ENCODE results near the gene SLC25A28. TPM values are rescaled to one million over a fixed set of nuclear protein-coding genes. Genes with fewer than 3 reads are reported as not detected.

SLC25A28 gene
- total RNA-seq, 1 experiment from 2014 or later: 31.0 TPM

- DNase-seq (ENCODE audit: low spot score): no peak
These were observed 34.3 kb upstream of the SLC25A28 start for GRCh38 chr10:99654390-99655175.

GRCh38 chr10:99652800-99653390, 32.7 kb upstream of the SLC25A28 start:
- POLR2A ChIA-PET (ENCODE audit: low non-redundant PET): no interaction called here

More at GRCh38 chr10:99654390-99655175, 34.3 kb upstream of the SLC25A28 start:
- CTCF ChIA-PET: no interaction called here
- no TSS peak for BruUV-seq (replicated peaks)
- Histone ChIP-seq H3K4me3 (ENCODE audit: low read depth, low read length, poor library complexity, severe bottlenecking) (no peak overlapping the region), H3K4me1 (ENCODE audit: insufficient read depth, low read length, poor library complexity, severe bottlenecking) (no peaks in the 10 kb centered on the region), H3K36me3 (ENCODE audit: insufficient read depth, low read length, poor library complexity, severe bottlenecking) (no peaks in the 10 kb centered on the region), H3K27ac (ENCODE audit: low read depth, low read length, poor library complexity, severe bottlenecking) (no peak overlapping the region), H3K9me3 (ENCODE audit: low read depth, low read length, poor library complexity, severe bottlenecking) (no peaks in the 10 kb centered on the region), H3K27me3 (replicated peaks; ENCODE audit: insufficient read depth, low read depth, low read length, poor library complexity) (peaks cover 37% of the 10 kb centered on the region)
- intact Hi-C loops (cut with micrococcal nuclease; ENCODE audit: unreplicated experiment): no loop called here
- POLR2A ChIA-PET (ENCODE audit: low non-redundant PET): no interaction called here
- no peak for TF ChIP-seq CTCF (conservative IDR thresholded peaks at IDR 0.05; ENCODE audit: low read depth, low read length)
- no peak for TF ChIP-seq EZH2 (IDR thresholded peaks at IDR 0.05; ENCODE audit: borderline replicate concordance, low read depth, low read length, poor library complexity, severe bottlenecking)

GRCh38 chr10:99648717-99649116, 28.5 kb upstream of the SLC25A28 start:
- CTCF ChIA-PET: no interaction called here
- TF ChIP-seq EZH2 (IDR thresholded peaks at IDR 0.05; ENCODE audit: borderline replicate concordance, low read depth, low read length, poor library complexity, severe bottlenecking): no peak
- no peak for TF ChIP-seq CTCF (conservative IDR thresholded peaks at IDR 0.05; ENCODE audit: low read depth, low read length)
- no peaks in the 10 kb centered on the region for H3K4me1 ChIP-seq (ENCODE audit: insufficient read depth, low read length, poor library complexity, severe bottlenecking)
- intact Hi-C loops (cut with micrococcal nuclease; ENCODE audit: unreplicated experiment): no loop called here
- H3K27ac ChIP-seq (ENCODE audit: low read depth, low read length, poor library complexity, severe bottlenecking): no peak overlapping the region
- no peak for DNase-seq (ENCODE audit: low spot score)
- POLR2A ChIA-PET (ENCODE audit: low non-redundant PET): no interaction called here
- H3K4me3 ChIP-seq (ENCODE audit: low read depth, low read length, poor library complexity, severe bottlenecking): no peak overlapping the region
- H3K27me3 ChIP-seq (replicated peaks; ENCODE audit: insufficient read depth, low read depth, low read length, poor library complexity): peaks cover 16% of the 10 kb centered on the region
- BruUV-seq (replicated peaks): no TSS peak
- H3K36me3 ChIP-seq (ENCODE audit: insufficient read depth, low read length, poor library complexity, severe bottlenecking): no peaks in the 10 kb centered on the region
- no peaks in the 10 kb centered on the region for H3K9me3 ChIP-seq (ENCODE audit: low read depth, low read length, poor library complexity, severe bottlenecking)

More at GRCh38 chr10:99652800-99653390, 32.7 kb upstream of the SLC25A28 start:
- H3K36me3 ChIP-seq (ENCODE audit: insufficient read depth, low read length, poor library complexity, severe bottlenecking): no peaks in the 10 kb centered on the region
- no TSS peak for BruUV-seq (replicated peaks)
- H3K27me3 ChIP-seq (replicated peaks; ENCODE audit: insufficient read depth, low read depth, low read length, poor library complexity): peaks cover 34% of the 10 kb centered on the region
- intact Hi-C loops (cut with micrococcal nuclease; ENCODE audit: unreplicated experiment): no loop called here
- H3K4me1 ChIP-seq (ENCODE audit: insufficient read depth, low read length, poor library complexity, severe bottlenecking): no peaks in the 10 kb centered on the region
- no peak for TF ChIP-seq CTCF (conservative IDR thresholded peaks at IDR 0.05; ENCODE audit: low read depth, low read length)
- TF ChIP-seq EZH2 (IDR thresholded peaks at IDR 0.05; ENCODE audit: borderline replicate concordance, low read depth, low read length, poor library complexity, severe bottlenecking): no peak
- no peak for DNase-seq (ENCODE audit: low spot score)
- CTCF ChIA-PET: no interaction called here
- no peak overlapping the region for H3K27ac ChIP-seq (ENCODE audit: low read depth, low read length, poor library complexity, severe bottlenecking)
- no peak overlapping the region for H3K4me3 ChIP-seq (ENCODE audit: low read depth, low read length, poor library complexity, severe bottlenecking)
- no peaks in the 10 kb centered on the region for H3K9me3 ChIP-seq (ENCODE audit: low read depth, low read length, poor library complexity, severe bottlenecking)

Measured in A673 (cell line).